ENCODE data around the gene WDR62. TPM values are rescaled to one million over a fixed set of nuclear protein-coding genes. Genes with fewer than 3 reads are reported as not detected.

Gene WDR62
- total and polyA plus RNA-seq, 10 of the 15 experiments (the other 5 are each of a cell fraction or from before 2014, with no cell fraction given), result 0.08 to 20.6 (median 10.9) TPM

DNA sequence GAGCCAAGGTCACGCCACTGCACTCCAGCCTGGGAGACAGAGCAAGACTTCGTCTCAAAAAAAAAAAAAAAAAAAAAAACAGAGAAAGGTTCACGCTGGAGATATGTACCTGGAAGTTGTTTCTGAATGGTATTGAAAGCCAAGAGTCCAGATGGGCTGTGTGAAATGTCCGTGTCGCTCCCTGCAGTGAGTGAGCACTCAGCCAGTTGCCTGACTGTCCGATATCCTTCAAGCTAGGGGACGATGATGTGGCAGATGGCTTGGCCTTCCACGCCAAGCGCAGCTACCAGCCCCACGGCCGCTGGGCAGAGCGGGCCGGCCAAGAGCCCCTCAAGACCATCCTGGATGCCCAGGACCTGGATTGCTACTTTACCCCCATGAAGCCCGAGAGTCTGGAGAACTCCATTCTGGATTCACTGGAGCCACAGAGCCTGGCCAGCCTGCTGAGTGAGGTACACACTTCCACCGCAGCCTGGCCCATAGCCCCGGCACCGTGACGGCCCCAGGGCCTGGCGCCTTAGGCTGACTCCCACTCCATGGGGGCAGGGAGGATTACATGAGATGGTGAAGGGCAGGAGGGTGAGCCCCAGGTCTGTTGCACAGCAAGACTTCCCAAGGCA lies 44.6 kb downstream of the WDR62 start:
- Histone ChIP-seq H3K4me3 (no peak overlapping the region), H3K9ac (ENCODE audit: control insufficient read depth, insufficient read depth, low read length) (no peak overlapping the region), H3K36me3 (ENCODE audit: control insufficient read depth in 2 of 2, insufficient read depth in 2 of 2, low read length in 1 of 2) (peaks cover 0 to 26% of the 10 kb centered on the region in 2 experiments; a peak in 3 of 4 replicates), H4K20me1 (ENCODE audit: control insufficient read depth, insufficient read depth) (no peaks in the 10 kb centered on the region), H3K4me2 (ENCODE audit: control insufficient read depth, insufficient read depth) (no peak overlapping the region), H3K27ac (ENCODE audit: control insufficient read depth, insufficient read depth) (no peak overlapping the region), H3K79me2 (ENCODE audit: control insufficient read depth, insufficient read depth, low read length) (no peaks in the 10 kb centered on the region), H3K27me3 (replicated peaks in 1 of 2; ENCODE audit: control insufficient read depth in 2 of 2, insufficient read depth in 2 of 2, low read length in 1 of 2) (no peaks in the 10 kb centered on the region), H2AFZ (ENCODE audit: control insufficient read depth, low read depth, low read length) (no peak overlapping the region), H3K9me3 (replicated peaks; ENCODE audit: control insufficient read depth, insufficient read depth, low read length) (no peaks in the 10 kb centered on the region), H3K4me1 (ENCODE audit: control insufficient read depth, insufficient read depth, low read length) (no peaks in the 10 kb centered on the region)
- DNase-seq (ENCODE audit: low read depth, low spot score), result no peak
- FAIRE-seq, result no peak
- WGBS (ENCODE audit: insufficient coverage, insufficient replicate concordance, low lambda C conversion rate, missing lambda C conversion rate), result 97% methylated on average over 17 of the region's 19 CpGs
- ChIA-PET SMC1A (ENCODE audit: uncharacterized antibody, unreplicated experiment) (no interaction called here), RAD21 (ENCODE audit: unreplicated experiment) (no interaction called here), POLR2A (interaction anchor here (0.6 to 1.0 kb wide), 2 partner anchors 19 to 41 kb away, joined by 5 to 8 read pairs; no protein-coding TSS in a partner anchor), CTCF (no interaction called here)
- BruUV-seq (replicated peaks), result no TSS peak
- TF ChIP-seq ATF7 (IDR thresholded peaks at IDR 0.05; ENCODE audit: low read depth), result no peak
- in situ Hi-C loops (cut with MboI), result no loop called here
- intact Hi-C loops (cut with micrococcal nuclease; ENCODE audit: unreplicated experiment), result no loop called here
- ATAC-seq, result no peak

DNA sequence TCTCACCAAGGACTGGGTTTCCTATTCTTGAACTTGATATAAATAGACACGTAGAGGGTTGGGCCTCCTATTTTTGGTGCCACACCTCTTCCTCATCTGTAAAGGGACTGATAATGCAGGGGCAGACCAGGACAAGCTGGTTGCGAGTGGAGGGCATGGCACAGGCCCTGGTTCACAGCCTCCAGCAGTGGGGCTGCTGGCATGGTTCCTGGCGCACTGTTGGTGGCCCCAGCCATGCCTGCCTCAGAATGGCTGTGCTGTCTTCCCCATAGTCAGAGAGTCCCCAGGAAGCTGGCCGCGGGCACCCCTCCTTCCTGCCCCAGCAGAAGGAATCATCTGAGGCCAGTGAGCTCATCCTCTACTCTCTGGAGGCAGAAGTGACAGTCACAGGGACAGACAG lies 45.8 kb downstream of the WDR62 start:
- H3K27me3 ChIP-seq (replicated peaks in 1 of 2; ENCODE audit: control insufficient read depth in 2 of 2, insufficient read depth in 2 of 2, low read length in 1 of 2), result no peaks in the 10 kb centered on the region
- H3K4me1 ChIP-seq (ENCODE audit: control insufficient read depth, insufficient read depth, low read length), result no peaks in the 10 kb centered on the region
- peaks cover 4 to 30% of the 10 kb centered on the region in 2 experiments; a peak in 3 of 4 replicates for H3K36me3 ChIP-seq (ENCODE audit: control insufficient read depth in 2 of 2, insufficient read depth in 2 of 2, low read length in 1 of 2)
- H4K20me1 ChIP-seq (ENCODE audit: control insufficient read depth, insufficient read depth), result no peaks in the 10 kb centered on the region
- H3K79me2 ChIP-seq (ENCODE audit: control insufficient read depth, insufficient read depth, low read length), result no peaks in the 10 kb centered on the region
- H3K9me3 ChIP-seq (replicated peaks; ENCODE audit: control insufficient read depth, insufficient read depth, low read length), result no peaks in the 10 kb centered on the region
- no peak for FAIRE-seq
- ChIA-PET POLR2A (interaction anchor here (1.0 kb wide), 1 partner anchor 40 kb away, joined by 8 read pairs; no protein-coding TSS in a partner anchor), RAD21 (ENCODE audit: unreplicated experiment) (interaction anchor here (1.0 kb wide), 1 partner anchor 28 kb away, joined by 3 read pairs; no protein-coding TSS in a partner anchor), SMC1A (ENCODE audit: uncharacterized antibody, unreplicated experiment) (no interaction called here), CTCF (interaction anchor here (1.6 kb wide), 1 partner anchor 39 kb away, joined by 4 read pairs; no protein-coding TSS in a partner anchor)
- no peak overlapping the region for H2AFZ ChIP-seq (ENCODE audit: control insufficient read depth, low read depth, low read length)
- in situ Hi-C loops (cut with MboI), result no loop called here
- ATAC-seq, result no peak
- no peak overlapping the region for H3K4me3 ChIP-seq
- H3K9ac ChIP-seq (ENCODE audit: control insufficient read depth, insufficient read depth, low read length), result no peak overlapping the region
- H3K27ac ChIP-seq (ENCODE audit: control insufficient read depth, insufficient read depth), result no peak overlapping the region
- H3K4me2 ChIP-seq (ENCODE audit: control insufficient read depth, insufficient read depth), result no peak overlapping the region
- no peak for DNase-seq (ENCODE audit: low read depth, low spot score)
- BruUV-seq (replicated peaks), result no TSS peak
- 73% methylated on average over 5 of the region's 5 CpGs for WGBS (ENCODE audit: insufficient coverage, insufficient replicate concordance, low lambda C conversion rate, missing lambda C conversion rate)
- intact Hi-C loops (cut with micrococcal nuclease; ENCODE audit: unreplicated experiment), result no loop called here
- no peak for TF ChIP-seq CBX3 (IDR thresholded peaks at IDR 0.05; ENCODE audit: borderline replicate concordance, low read depth)
- TF ChIP-seq SMAD1 (IDR thresholded peaks at IDR 0.05; ENCODE audit: low read depth, partially characterized antibody), result no peak
- TF ChIP-seq GATAD2B (conservative IDR thresholded peaks at IDR 0.05; ENCODE audit: low read depth), result no peak
- TF ChIP-seq ZNF274 (IDR thresholded peaks at IDR 0.05; ENCODE audit: insufficient read depth, insufficient read length), result no peak
- no peak for TF ChIP-seq BRCA1 (IDR thresholded peaks at IDR 0.05; ENCODE audit: low read depth, low read length)
- no peak for TF ChIP-seq ZNF622 (IDR thresholded peaks at IDR 0.05)
- TF ChIP-seq, protein P1, sequence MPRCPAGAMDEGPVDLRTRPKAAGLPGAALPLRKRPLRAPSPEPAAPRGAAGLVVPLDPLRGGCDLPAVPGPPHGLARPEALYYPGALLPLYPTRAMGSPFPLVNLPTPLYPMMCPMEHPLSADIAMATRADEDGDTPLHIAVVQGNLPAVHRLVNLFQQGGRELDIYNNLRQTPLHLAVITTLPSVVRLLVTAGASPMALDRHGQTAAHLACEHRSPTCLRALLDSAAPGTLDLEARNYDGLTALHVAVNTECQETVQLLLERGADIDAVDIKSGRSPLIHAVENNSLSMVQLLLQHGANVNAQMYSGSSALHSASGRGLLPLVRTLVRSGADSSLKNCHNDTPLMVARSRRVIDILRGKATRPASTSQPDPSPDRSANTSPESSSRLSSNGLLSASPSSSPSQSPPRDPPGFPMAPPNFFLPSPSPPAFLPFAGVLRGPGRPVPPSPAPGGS (IDR thresholded peaks at IDR 0.05; ENCODE audit: borderline replicate concordance, insufficient read depth, low read depth, low read length, poor library complexity, severe bottlenecking), result no peak
- no peak for TF ChIP-seq NR2C1 (IDR thresholded peaks at IDR 0.05)
- no peak for TF ChIP-seq MYB (IDR thresholded peaks at IDR 0.05; ENCODE audit: borderline replicate concordance, low read depth, low read length)
- TF ChIP-seq, protein P2, sequence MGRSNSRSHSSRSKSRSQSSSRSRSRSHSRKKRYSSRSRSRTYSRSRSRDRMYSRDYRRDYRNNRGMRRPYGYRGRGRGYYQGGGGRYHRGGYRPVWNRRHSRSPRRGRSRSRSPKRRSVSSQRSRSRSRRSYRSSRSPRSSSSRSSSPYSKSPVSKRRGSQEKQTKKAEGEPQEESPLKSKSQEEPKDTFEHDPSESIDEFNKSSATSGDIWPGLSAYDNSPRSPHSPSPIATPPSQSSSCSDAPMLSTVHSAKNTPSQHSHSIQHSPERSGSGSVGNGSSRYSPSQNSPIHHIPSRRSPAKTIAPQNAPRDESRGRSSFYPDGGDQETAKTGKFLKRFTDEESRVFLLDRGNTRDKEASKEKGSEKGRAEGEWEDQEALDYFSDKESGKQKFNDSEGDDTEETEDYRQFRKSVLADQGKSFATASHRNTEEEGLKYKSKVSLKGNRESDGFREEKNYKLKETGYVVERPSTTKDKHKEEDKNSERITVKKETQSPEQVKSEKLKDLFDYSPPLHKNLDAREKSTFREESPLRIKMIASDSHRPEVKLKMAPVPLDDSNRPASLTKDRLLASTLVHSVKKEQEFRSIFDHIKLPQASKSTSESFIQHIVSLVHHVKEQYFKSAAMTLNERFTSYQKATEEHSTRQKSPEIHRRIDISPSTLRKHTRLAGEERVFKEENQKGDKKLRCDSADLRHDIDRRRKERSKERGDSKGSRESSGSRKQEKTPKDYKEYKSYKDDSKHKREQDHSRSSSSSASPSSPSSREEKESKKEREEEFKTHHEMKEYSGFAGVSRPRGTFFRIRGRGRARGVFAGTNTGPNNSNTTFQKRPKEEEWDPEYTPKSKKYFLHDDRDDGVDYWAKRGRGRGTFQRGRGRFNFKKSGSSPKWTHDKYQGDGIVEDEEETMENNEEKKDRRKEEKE (IDR thresholded peaks at IDR 0.05), result no peak
- TF ChIP-seq PML (IDR thresholded peaks at IDR 0.05; ENCODE audit: low read length), result no peak
- no peak for TF ChIP-seq CHD4 (IDR thresholded peaks at IDR 0.05)
